GM04503 (cell line): ENCODE measurements around the gene PYROXD2.
"Not testable (repeated sequence)": the region's sequence is repeated elsewhere in the genome, so short reads cannot be mapped to it uniquely, and the experiment has no call there.

Experiments
- DNase-seq: peaks from one replicate; pipeline ENCODE4 v3.0.0-alpha.2; 2012; ENCODE audit warnings: low read depth

The PYROXD2 gene

GRCh38 chr10:98365406-98366061 is 49.4 kb downstream of the PYROXD2 start:
- no peak for DNase-seq

DNA sequence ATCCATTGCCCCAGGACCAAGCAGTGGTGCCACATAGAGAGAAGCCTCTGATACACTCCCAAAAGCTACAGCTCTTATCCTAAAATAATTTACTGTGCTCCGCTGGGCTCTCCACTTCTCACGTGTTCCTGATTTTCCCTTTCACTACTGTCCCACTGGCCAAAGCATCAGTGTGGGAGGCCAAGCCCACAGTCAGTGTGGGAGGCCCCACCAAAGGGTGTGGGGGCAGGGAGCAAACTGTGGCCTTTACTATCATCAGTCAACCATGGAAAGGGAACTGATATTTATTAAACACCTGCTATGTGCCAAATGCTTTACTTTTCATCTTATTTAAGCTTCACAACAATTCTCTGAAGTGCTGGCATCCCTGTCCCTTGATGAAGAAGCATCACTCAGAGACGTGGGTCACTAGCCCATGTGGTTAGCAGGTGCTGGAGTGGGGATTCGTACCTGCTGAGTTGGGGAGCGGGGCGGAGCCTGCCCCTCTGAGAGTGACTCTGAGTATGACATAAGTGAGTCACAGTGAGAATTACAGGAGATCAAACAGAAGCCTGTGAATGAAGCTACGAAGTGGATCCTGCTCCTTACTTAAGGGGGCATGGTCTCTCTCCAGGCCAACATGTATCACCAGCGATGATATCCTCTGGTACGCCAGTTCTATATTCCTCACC is 50.4 kb downstream of the PYROXD2 start:
- DNase-seq: no peak

DNA sequence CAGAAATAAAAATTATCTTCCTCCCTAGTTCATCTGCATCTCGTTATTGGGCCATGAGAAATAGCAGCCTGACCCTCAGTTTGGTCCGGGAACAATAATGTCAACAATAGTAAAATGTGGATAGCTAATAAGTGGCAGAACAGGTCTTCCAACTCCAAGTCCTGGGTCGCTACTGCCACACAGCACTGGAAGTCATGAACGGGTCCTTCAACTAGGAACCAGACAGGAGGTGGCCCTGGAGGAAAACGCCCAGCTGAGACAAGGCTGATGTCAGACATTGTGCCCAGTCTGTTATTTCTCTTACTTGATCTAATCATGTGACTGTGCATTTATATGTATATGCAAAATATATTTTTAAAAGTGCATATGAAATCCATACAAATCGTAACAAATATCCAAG is 51.8 kb downstream of the PYROXD2 start:
- no peak for DNase-seq

- DNase-seq: peak; percentile 99
These were observed 53.6 kb downstream of the PYROXD2 start for GRCh38 chr10:98361131-98362025.

DNA sequence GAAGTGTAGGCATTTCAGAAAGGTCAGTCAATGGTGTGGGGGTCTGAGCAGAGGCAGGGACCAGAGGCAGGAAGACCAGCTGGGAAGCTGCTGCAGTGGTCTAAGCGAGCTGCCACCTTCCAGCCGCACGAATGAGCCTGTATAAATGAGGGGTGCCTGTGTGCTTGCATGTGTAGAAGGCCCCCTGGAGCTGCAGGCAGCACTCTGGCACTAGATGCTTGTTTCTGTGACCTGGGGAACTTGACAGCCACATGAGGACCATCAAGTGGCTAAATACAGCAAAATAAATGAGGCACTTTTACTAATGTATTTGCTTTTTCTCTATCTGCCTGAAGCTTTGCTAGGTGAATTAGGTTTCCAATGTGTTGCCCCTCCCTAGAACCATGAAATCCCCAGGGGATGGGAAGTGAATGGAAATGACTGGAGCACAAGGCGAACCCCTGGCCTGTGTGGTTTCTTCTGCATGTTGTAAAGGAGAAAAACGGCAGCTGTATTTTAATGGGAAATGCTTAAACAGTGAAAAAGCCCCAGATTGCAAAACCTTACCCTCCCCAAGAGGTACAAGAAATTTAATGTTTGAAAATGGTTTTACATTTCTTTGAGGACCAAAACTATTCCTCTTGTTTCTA is 57.7 kb downstream of the PYROXD2 start:
- DNase-seq: no peak

DNA sequence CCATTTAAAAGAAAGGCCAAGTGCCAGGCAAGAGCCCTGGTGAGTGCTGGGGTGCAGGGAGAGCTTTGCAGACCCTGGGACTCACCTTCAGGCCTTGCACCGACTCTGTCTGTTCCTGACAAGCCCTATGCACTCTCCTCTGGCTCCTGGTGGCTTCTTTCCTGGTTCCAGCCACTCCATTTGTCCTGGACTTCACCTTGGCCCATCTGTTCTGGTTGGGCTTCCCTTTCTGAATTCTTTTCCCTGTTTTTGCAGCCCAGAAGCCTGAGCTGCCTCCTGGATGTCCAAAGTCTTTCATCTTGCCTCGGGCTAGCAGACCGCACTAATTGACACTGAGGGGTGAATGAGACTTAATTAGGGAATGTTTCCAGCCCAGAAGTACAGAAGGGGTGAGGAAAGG is 60.5 kb downstream of the PYROXD2 start:
- no peak for DNase-seq

GRCh38 chr10:98353170-98353569 is 61.8 kb downstream of the PYROXD2 start:
- no peak for DNase-seq

DNA sequence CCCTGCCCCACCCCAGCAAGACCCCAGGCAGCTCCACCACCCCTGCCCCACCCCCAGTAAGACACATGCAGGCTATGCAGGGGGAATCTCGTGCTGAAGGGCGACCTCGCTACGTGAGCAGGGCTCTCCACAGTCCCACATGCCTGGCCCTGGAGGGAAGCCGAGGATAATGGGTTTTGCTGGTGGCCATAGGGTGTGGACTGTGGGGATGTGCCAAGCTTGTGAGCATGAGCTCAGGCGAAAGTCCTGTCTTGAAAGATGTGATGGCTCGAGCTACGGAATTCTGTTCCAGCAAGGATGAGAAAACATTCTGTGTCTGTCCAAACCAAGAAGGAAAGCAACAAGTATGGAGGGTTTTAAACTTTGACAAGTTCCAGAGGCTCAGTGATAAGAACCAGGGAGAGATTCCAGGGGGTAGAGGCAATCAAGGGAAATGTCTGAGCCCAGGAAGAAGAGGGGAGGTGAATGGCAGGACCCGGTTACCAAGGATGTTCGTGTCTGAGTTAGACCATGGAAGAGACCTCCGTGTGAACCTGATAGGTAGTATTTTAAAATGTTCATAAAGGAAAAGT is 63.1 kb downstream of the PYROXD2 start:
- DNase-seq: no peak

DNA sequence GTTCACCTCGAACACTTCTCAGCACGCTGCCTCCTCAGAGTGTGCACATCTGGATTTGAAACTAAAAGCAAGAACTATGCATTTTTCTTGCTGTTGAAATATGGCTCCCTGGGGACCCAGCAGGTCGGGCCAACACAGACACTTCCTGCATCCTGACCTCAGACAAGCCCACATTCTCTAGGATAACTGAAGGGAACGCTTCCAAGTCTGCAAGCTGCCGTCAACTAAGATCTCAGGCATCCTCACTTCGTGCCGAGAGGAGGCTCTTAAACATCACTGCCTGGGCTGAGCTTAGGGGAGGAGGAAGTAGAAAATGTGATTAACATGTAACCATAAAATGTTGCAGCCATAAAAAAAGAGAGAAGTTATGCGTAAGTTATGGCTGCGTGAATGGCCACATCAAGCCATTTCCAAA is 65.5 kb downstream of the PYROXD2 start:
- DNase-seq: peak; percentile 100

- DNase-seq: no peak
These were observed 68.1 kb downstream of the PYROXD2 start for GRCh38 chr10:98346847-98347246.

GRCh38 chr10:98344589-98345038 is 70.4 kb downstream of the PYROXD2 start:
- DNase-seq: peak; percentile 76

DNA sequence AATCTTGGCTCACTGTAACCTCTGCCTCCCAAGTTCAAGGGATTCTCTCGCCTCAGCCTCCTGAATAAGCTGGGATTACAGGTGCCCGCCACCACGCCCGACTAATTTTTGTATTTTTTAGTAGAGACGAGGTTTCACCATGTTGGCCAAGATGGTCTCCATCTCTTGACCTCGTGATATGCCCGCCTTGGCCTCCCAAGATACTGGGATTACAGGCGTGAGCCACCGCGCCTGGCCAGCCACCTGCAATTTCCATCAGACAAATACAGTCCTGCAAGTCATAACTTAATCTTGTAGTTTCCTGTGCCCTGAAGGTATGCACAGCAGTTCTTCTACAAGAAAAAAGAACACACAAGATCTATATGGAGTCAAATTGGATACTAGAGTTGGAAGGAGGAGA is 73.3 kb downstream of the PYROXD2 start:
- not testable (repeated sequence) for DNase-seq

GRCh38 chr10:98340940-98341310 is 74.1 kb downstream of the PYROXD2 start:
- no peak for DNase-seq

DNA sequence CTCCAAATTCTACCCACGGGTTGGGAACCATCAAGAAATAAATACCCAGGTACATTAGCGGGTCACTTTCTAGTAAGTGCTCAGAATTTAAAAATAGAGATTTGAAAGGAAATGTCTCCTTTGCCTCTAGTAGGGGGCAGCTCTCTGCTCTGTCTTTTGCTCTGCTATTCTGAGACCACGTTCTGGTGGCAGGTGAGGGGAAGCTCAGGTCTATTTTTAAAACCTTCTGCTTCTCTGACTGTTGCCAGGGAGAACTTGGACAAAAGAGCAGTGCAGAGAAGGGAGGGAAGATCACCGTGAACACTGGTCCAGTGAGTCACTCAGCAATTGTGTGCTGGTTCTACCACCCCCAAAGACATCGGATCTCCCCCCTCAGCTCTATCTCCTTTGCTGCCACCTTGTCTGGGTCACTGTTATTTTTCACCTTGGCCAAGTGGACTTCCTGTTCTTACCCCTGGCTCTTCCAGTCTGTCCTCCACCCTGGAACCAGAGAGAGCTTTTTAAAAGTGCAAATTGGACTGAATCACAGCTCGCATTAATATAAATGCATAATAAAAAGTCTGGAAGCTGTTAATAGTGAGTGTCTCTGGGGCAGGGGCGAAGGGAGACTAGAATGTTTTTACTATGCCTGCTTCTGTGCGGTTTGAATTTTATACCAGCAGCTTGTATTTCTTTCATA is 74.6 kb downstream of the PYROXD2 start:
- DNase-seq: no peak

GRCh38 chr10:98339799-98340198 is 75.2 kb downstream of the PYROXD2 start:
- DNase-seq: no peak

GRCh38 chr10:98338896-98339295 is 76.1 kb downstream of the PYROXD2 start:
- no peak for DNase-seq

GRCh38 chr10:98338318-98338717 is 76.7 kb downstream of the PYROXD2 start:
- DNase-seq: no peak

- DNase-seq: no peak
These were observed 77.5 kb downstream of the PYROXD2 start for GRCh38 chr10:98337484-98337883.
